ENCODE data around the gene USP19.

The USP19 gene, protein sequence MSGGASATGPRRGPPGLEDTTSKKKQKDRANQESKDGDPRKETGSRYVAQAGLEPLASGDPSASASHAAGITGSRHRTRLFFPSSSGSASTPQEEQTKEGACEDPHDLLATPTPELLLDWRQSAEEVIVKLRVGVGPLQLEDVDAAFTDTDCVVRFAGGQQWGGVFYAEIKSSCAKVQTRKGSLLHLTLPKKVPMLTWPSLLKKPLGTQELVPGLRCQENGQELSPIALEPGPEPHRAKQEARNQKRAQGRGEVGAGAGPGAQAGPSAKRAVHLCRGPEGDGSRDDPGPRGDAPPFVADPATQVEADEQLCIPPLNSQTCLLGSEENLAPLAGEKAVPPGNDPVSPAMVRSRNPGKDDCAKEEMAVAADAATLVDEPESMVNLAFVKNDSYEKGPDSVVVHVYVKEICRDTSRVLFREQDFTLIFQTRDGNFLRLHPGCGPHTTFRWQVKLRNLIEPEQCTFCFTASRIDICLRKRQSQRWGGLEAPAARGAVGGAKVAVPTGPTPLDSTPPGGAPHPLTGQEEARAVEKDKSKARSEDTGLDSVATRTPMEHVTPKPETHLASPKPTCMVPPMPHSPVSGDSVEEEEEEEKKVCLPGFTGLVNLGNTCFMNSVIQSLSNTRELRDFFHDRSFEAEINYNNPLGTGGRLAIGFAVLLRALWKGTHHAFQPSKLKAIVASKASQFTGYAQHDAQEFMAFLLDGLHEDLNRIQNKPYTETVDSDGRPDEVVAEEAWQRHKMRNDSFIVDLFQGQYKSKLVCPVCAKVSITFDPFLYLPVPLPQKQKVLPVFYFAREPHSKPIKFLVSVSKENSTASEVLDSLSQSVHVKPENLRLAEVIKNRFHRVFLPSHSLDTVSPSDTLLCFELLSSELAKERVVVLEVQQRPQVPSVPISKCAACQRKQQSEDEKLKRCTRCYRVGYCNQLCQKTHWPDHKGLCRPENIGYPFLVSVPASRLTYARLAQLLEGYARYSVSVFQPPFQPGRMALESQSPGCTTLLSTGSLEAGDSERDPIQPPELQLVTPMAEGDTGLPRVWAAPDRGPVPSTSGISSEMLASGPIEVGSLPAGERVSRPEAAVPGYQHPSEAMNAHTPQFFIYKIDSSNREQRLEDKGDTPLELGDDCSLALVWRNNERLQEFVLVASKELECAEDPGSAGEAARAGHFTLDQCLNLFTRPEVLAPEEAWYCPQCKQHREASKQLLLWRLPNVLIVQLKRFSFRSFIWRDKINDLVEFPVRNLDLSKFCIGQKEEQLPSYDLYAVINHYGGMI (N-terminal part only)

GRCh38 chr3:49120438-49121131, at the start of gene USP19:
USP19 (minus strand) TSS chr3:49120823; CDS start chr3:49119145, 1,678 bp downstream.
- DNase-seq, result peak; percentile 69 to 84

GRCh38 chr3:49166752-49167556, 46.3 kb upstream of the USP19 start:
- DNase-seq, result no peak

DNA sequence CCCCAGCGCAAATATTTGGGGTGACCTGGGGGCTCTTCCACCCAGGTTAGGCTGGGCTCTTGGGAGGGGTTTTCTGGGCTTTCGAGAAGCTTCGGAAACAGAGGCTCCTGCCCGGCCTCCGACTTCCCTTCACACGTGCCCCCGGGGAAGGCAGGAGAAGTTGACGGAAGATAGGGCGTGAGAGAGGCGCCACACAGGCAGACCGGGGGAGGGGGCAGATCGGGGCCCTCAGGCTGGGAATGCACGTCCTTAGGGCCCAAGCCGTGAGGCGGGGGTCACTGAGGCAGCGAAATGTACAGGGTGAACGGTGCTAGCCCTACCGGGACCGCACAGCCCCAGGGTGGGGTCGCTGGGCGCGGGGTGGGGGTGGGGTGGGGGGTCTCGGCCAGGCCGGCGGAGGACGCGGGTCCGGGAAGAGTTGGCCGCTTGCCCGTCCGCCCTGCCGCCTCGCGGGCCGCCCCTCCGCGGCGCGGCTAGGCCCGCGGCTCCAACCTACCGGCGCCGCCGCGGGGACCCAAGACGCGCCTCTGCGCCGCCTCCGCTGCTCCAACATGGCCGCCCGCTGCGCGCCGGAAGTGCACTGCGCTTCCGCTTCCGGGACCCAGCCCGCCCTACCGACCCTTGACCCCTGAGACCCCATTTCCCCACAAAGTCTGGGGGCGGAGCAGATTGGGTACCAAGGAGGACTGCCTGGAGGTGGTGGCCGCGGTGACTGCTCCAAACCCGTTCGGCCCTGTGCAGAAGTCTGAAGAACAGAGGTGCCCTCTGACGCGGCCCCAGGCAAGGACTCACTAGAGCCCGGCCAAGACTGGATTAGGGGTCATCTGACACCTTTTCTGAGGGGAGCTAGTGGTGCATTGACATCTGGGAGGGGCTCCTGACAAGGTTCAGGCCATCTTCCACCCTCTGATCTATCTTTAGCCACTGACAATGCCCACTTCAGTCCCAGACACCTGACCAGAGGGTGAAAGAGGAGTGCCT, 45.4 kb upstream of the USP19 start, which contains the start of gene CCDC71:
Gene CCDC71 (minus strand): TSS at position 561 of the 981 bp plus-strand sequence. CDS start 2,123 bp downstream, outside the sequence.
- DNase-seq, result peak; percentile 25 to 53

- DNase-seq, result no peak
These were observed 44.5 kb upstream of the USP19 start for GRCh38 chr3:49164983-49165720.

GRCh38 chr3:49163609-49164008, 43.0 kb upstream of the USP19 start:
- DNase-seq, result no peak

- no peak for DNase-seq
These were observed 42.3 kb upstream of the USP19 start for GRCh38 chr3:49162751-49163419.

DNA sequence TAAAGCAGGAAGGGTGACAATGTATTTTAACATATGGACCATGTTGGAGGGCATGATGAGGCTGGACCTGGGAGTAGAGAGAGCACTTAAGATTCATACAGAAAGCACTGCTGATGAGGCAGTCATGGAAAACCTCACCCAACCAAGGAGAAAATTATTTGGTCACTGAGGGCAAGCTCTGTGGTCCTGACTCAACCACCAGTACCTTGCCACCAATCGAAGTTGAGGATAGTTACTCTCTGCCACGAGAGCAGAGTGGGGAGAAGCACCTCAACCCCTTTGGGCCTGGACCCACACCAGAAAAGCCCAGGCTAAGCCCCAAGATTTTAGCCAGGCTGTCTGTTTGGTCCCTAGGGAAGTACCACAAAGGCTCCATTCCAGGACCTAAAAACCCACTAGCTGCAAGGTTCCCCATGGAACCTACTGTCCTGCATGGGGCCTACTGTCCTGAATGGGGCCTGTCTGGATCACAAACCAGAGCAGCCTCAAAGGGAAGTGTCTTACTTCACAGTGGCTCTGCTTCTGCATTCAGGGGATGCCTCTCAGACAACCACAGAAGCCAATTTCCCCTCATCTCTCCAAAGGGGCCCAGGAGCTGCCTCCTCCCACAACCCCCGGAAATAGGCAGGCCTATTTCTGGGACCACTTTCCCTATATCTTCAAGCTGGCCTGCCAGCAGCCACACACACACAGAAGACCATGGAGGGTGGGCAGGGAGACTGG, 41.3 kb upstream of the USP19 start:
- DNase-seq, result no peak

- DNase-seq, result no peak
These were observed 40.6 kb upstream of the USP19 start for GRCh38 chr3:49161197-49161596.

DNA sequence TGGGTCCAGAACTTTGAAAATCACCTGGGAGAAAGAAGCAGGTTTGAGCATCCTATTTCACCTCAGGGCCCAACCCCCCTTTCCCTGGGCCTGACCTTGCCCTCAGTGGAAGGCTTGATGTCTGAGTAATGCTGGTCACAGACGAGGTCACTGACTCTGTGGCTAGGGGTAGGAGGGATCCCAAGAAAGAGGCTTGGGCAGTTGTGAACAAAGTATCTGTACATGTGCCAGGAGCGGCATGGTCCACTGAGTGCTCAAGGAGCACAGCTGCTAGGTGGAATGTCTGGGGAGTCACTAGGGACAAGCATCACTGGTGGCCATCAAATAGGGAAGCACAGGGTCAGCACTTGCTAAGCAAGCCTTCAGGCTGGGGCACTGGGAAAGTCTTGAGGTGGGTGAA, 38.2 kb upstream of the USP19 start:
- DNase-seq, result no peak

DNA sequence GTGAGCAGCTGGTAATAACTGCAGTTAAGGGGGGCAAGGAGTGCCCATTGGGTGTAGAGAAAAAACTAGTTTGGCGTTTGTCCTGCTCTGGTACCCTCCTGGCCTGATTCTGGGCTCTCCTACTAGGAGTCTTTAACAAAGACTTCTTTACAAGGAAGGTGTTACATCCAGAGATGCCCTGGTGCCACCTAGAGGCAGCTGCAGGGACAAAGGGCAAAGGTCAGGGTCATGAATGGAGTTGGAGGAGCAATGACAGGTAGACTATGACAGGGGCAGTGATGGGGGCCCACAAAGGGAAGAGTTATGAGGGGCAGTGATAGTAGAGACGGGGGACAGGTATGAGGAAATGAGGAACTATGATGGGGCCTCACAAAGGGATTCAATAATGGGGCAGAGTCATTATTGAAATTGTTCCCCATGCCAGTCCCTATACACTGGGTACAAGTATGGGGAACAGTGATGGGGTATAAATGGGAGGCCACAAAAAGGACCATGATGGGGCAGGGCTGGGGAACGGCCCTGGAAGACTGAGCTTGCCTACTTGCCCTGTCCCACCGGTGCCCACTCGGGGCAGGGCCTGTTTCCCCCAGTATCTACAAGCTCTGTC, 37.6 kb upstream of the USP19 start:
- no peak for DNase-seq

DNA sequence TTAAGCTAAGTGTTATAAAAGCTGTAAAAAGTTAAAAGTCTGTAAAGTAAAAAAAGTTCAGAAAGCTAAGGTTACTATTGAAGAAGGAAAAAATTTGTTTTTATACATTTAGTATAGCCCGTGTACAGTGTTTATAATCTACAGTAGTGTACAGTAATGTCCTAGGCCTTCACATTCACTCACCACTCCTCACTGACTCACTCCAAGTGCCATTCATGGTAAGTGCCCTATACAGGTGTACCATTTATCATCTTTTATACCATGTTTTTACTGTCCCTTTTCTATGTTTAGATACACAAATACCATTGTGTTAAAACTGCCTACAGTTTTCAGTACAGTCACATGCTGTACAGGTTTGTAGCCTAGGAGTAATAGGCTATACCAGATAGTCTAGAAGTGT, 36.7 kb upstream of the USP19 start:
- no peak for DNase-seq

GRCh38 chr3:49153349-49153912, 32.8 kb upstream of the USP19 start:
- DNase-seq, result no peak

DNA sequence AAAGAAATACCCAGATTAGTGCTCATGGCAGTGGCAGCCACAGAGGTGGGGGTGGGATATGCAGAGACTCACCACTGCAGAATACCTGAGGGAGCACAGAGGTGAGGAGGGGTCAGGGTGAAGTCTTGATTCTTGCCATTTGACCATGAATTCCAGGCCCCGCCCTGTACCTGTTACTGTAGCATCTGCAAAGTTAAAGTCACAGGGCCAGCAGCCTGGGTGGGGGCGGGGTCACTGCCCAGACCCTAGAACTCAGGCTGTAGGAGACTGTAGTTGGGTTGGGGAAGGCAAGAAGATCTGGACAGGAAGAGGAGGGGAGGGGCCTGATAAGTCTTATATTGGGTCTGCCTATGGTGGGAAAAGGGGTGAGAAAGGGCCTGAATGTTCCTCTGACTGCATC, 31.0 kb upstream of the USP19 start:
- DNase-seq, result no peak

- DNase-seq, result no peak
These were observed 27.5 kb upstream of the USP19 start for GRCh38 chr3:49148159-49148558.

GRCh38 chr3:49140080-49140479, 19.5 kb upstream of the USP19 start:
- DNase-seq, result no peak

DNA sequence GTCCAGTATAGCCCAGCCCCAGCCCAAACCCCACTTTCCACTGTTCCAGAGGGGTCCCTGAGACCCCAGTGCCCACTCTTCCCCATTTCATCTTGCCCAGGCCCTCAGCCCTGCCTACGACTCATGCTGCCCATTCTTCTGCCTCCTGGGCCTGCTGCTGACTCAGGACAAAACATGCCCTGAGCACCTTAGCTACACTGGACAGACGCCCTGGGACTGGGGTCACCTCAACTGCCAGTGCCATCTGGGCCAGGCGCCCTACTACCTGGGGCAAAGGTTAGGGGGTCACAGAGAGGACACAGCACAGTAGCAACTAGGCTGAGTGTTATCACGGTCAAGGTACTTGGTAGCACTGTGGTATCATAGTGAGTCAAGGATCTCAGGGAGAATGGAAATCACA, 14.9 kb upstream of the USP19 start:
- DNase-seq, result no peak
